DND-41 (cell line): ENCODE data around the gene NRXN3.

Source experiments
- ATAC-seq: fragments of 200-7000 bp; cut with Tn5 transposase; 3 replicates; pipeline ENCODE4 v1.9.1; 2021; ENCODE audit warnings: low read depth; ENCODE audit not compliant: insufficient read depth
- DNase-seq: peaks from one replicate; pipeline ENCODE4 v3.0.0-alpha.2; 2020
- H2AFZ ChIP-seq: 2 replicates; pipeline ENCODE4 v1.6.0; 2012; ENCODE audit warnings: low read depth, low read length
- H3K27ac ChIP-seq: 2 replicates; pipeline ENCODE4 v1.5.1; 2012; ENCODE audit warnings: low read length, inconsistent platforms
- H3K27me3 ChIP-seq: fragments of 200-600 bp; sonication (generic); 2 replicates; pipeline ENCODE4 v1.6.0; 2012; ENCODE audit warnings: low read length, mild to moderate bottlenecking, inconsistent platforms; ENCODE audit not compliant: insufficient read depth, poor library complexity
- H3K36me3 ChIP-seq: 2 replicates; pipeline ENCODE4 v1.5.1; 2012; ENCODE audit warnings: low read length, inconsistent platforms; ENCODE audit not compliant: insufficient read depth
- H3K4me1 ChIP-seq: 2 replicates; pipeline ENCODE4 v1.5.1; 2012; ENCODE audit warnings: mild to moderate bottlenecking, low read length; ENCODE audit not compliant: insufficient read depth
- H3K4me2 ChIP-seq: 2 replicates; pipeline ENCODE4 v1.6.0; 2012; ENCODE audit warnings: mild to moderate bottlenecking, moderate library complexity, low read length, inconsistent platforms; ENCODE audit not compliant: insufficient read depth
- H3K4me3 ChIP-seq, 2 experiments: fragments of 200-600 bp in 1 of 2; shearing (Covaris generic) in 1 of 2; 2 replicates each; pipeline ENCODE4 v1.5.1; 2012 to 2016; ENCODE audit warnings: inconsistent platforms in 2 of 2, low read length in 2 of 2, mild to moderate bottlenecking in 2 of 2, low read depth in 1 of 2, moderate library complexity in 1 of 2
- H3K79me2 ChIP-seq: 2 replicates; pipeline ENCODE4 v1.6.0; 2012; ENCODE audit warnings: low read length, inconsistent platforms; ENCODE audit not compliant: insufficient read depth
- H3K9ac ChIP-seq: 2 replicates; pipeline ENCODE4 v1.6.0; 2012; ENCODE audit warnings: low read depth, mild to moderate bottlenecking, inconsistent platforms, low read length, moderate library complexity
- H3K9me3 ChIP-seq: 2 replicates; pipeline ENCODE4 v1.5.1; 2012; ENCODE audit warnings: low read length, moderate library complexity, mild to moderate bottlenecking, inconsistent platforms; ENCODE audit not compliant: insufficient read depth, severe bottlenecking
- H4K20me1 ChIP-seq: 2 replicates; pipeline ENCODE4 v1.6.0; 2012; ENCODE audit warnings: low read length; ENCODE audit not compliant: insufficient read depth
- CTCF ChIP-seq: IDR thresholded peaks from 2 replicates; pipeline ENCODE4 v1.5.1; 2012; ENCODE audit warnings: borderline replicate concordance, low read length, moderate library complexity, mild to moderate bottlenecking; ENCODE audit not compliant: poor library complexity, severe bottlenecking; ENCODE audit errors: extremely low read depth
- EZH2 ChIP-seq: IDR thresholded peaks from 3 replicates; pipeline ENCODE4 v1.6.1; 2012; ENCODE audit warnings: borderline replicate concordance, low read depth, mild to moderate bottlenecking, moderate library complexity, low read length, inconsistent platforms; ENCODE audit not compliant: severe bottlenecking

The NRXN3 gene

GRCh38 chr14:79911744-79912143, 1741.6 kb downstream of the NRXN3 start:
- H3K4me2 ChIP-seq: no peak overlapping the region
- no peaks in the 10 kb centered on the region for H3K27me3 ChIP-seq
- H3K4me1 ChIP-seq: no peaks in the 10 kb centered on the region
- H3K9me3 ChIP-seq: no peaks in the 10 kb centered on the region
- no peak overlapping the region for H3K4me3 ChIP-seq
- H4K20me1 ChIP-seq: no peaks in the 10 kb centered on the region
- H2AFZ ChIP-seq: no peak overlapping the region
- DNase-seq (no peak), ATAC-seq (no peak)
- H3K9ac ChIP-seq: no peak overlapping the region
- TF ChIP-seq EZH2 (no peak), CTCF (no peak)
- H3K27ac ChIP-seq: no peak overlapping the region
- no peaks in the 10 kb centered on the region for H3K36me3 ChIP-seq
- H3K79me2 ChIP-seq: no peaks in the 10 kb centered on the region

- H3K79me2 ChIP-seq: no peaks in the 10 kb centered on the region
- H3K4me3 ChIP-seq: no peak overlapping the region
- no peak overlapping the region for H3K9ac ChIP-seq
- H3K4me2 ChIP-seq: no peak overlapping the region
- TF ChIP-seq EZH2 (no peak), CTCF (no peak)
- ATAC-seq: no peak
- H3K9me3 ChIP-seq: no peaks in the 10 kb centered on the region
- H3K27ac ChIP-seq: no peak overlapping the region
- no peak for DNase-seq
- H3K27me3 ChIP-seq: no peaks in the 10 kb centered on the region
- no peaks in the 10 kb centered on the region for H3K4me1 ChIP-seq
- H4K20me1 ChIP-seq: no peaks in the 10 kb centered on the region
- H2AFZ ChIP-seq: no peak overlapping the region
- no peaks in the 10 kb centered on the region for H3K36me3 ChIP-seq
Observed at GRCh38 chr14:79914595-79914994, 1744.4 kb downstream of the NRXN3 start.

- TF ChIP-seq CTCF (no peak), EZH2 (no peak)
- no peaks in the 10 kb centered on the region for H4K20me1 ChIP-seq
- no peak for ATAC-seq
- no peak overlapping the region for H3K27ac ChIP-seq
- no peaks in the 10 kb centered on the region for H3K79me2 ChIP-seq
- no peak overlapping the region for H2AFZ ChIP-seq
- no peaks in the 10 kb centered on the region for H3K36me3 ChIP-seq
- H3K4me1 ChIP-seq: no peaks in the 10 kb centered on the region
- DNase-seq: no peak
- H3K9ac ChIP-seq: no peak overlapping the region
- no peaks in the 10 kb centered on the region for H3K27me3 ChIP-seq
- no peak overlapping the region for H3K4me2 ChIP-seq
- no peak overlapping the region for H3K4me3 ChIP-seq
- H3K9me3 ChIP-seq: no peaks in the 10 kb centered on the region
Observed at GRCh38 chr14:79915406-79915805, 1745.2 kb downstream of the NRXN3 start.

GRCh38 chr14:79916281-79916680, 1746.1 kb downstream of the NRXN3 start:
- H3K36me3 ChIP-seq: no peaks in the 10 kb centered on the region
- H3K9ac ChIP-seq: no peak overlapping the region
- H3K79me2 ChIP-seq: no peaks in the 10 kb centered on the region
- H3K27me3 ChIP-seq: no peaks in the 10 kb centered on the region
- no peaks in the 10 kb centered on the region for H4K20me1 ChIP-seq
- no peak overlapping the region for H2AFZ ChIP-seq
- H3K4me1 ChIP-seq: no peaks in the 10 kb centered on the region
- DNase-seq (no peak), ATAC-seq (no peak)
- no peaks in the 10 kb centered on the region for H3K9me3 ChIP-seq
- TF ChIP-seq CTCF (no peak), EZH2 (no peak)
- H3K4me3 ChIP-seq: no peak overlapping the region
- H3K4me2 ChIP-seq: no peak overlapping the region
- no peak overlapping the region for H3K27ac ChIP-seq
